ENCODE data around the gene MCM9. TPM values are rescaled to one million over a fixed set of nuclear protein-coding genes. Genes with fewer than 3 reads are reported as not detected.
A peak's percentile ranks its signal among the peaks of the same experiment; 100 is the strongest.

The MCM9 gene
- polyA plus RNA-seq (ENCODE audit: low read depth in 6 of 6), result 10 to 100 TPM; 15.2 to 39.9 (median 22.3) TPM

GRCh38 chr6:118934461-118935330, at the start of gene MCM9:
Gene MCM9, minus strand, starts transcription at chr6:118935159. Its CDS starts 3,436 bp downstream, at chr6:118931723.
- Mint-ChIP-seq H3K27me3 (no peaks in the 10 kb centered on the region), H3K4me3 (peak within 1 kb of the TSS; percentile 88 to 95 (median 90)), H3K4me1 (peaks cover 14 to 37% (median 34%) of the 10 kb centered on the region in 3 donors), H3K9me3 (peaks cover 0 to 4% (median 0%) of the 10 kb centered on the region in 7 donors), H3K36me3 (peaks cover 0 to 8% of the 10 kb centered on the region in 2 donors), H3K27ac (peak within 1 kb of the TSS; percentile 59 to 96 (median 90))
- ATAC-seq (ENCODE audit: low read depth in 2 of 2), result peak; percentile 88 to 90
- DNase-seq, result peak; percentile 89

GRCh38 chr6:118984342-118984741, 49.4 kb upstream of the MCM9 start:
- no peak for ATAC-seq (ENCODE audit: low read depth in 2 of 2)
- no peak for DNase-seq
- Mint-ChIP-seq H3K9me3 (no peaks in the 10 kb centered on the region), H3K27me3 (no peaks in the 10 kb centered on the region), H3K4me3 (no peak overlapping the region), H3K27ac (no peak overlapping the region), H3K4me1 (no peaks in the 10 kb centered on the region), H3K36me3 (no peaks in the 10 kb centered on the region)

DNA sequence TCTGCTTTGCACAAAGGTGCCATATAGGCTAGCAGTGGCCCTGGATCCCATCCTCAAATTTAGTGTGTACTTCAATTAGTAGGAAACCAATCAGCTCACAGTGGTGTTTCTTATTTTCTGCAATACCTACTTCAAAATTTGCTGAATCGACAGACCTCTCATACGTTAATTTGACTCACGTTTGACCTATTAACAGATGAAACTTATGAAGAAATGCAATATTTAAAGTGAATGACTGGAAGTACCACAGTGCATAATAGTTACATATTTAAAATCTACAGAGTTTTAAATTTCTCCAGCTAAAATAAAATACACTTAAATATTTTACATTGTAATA, 47.6 kb upstream of the MCM9 start:
- no peak for ATAC-seq (ENCODE audit: low read depth in 2 of 2)
- Mint-ChIP-seq H3K9me3 (no peaks in the 10 kb centered on the region), H3K4me3 (no peak overlapping the region), H3K36me3 (no peaks in the 10 kb centered on the region), H3K4me1 (no peaks in the 10 kb centered on the region), H3K27me3 (no peaks in the 10 kb centered on the region), H3K27ac (no peak overlapping the region)
- DNase-seq, result no peak

DNA sequence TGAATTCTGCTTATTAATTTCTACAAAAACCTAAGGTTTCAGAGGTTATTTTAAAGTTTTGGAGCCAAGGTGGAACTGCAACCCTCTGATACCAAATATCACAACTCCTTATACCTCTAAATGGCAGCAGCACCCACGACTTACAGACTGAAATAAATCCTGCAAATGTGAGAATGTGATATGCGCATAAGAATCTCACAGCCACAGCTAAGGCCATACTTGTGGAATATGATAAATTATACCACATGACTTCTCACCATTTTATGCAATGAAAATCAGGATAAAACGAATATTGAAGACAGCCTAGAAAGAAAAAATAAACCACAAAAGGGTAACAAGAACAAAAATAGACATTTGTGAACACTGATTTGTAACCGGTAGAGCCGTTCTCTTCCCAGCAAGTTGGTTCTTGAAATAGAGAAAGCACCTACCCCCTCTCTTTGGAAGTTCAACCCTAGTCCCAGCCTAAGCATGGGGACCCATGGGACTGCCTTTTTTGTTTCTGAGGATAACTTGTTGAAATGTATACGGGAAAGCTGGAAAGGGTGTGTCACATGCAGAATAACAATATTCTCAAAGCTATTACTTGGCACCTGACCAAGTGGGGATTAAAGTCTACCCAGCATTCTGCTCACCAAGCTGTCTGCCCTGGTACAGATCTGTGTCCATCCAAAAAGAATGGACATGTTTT, 47.1 kb upstream of the MCM9 start:
- Mint-ChIP-seq H3K4me1 (no peaks in the 10 kb centered on the region), H3K27me3 (no peaks in the 10 kb centered on the region), H3K9me3 (no peaks in the 10 kb centered on the region), H3K36me3 (no peaks in the 10 kb centered on the region), H3K27ac (no peak overlapping the region), H3K4me3 (no peak overlapping the region)
- DNase-seq, result no peak
- ATAC-seq (ENCODE audit: low read depth in 2 of 2), result no peak

- no peak overlapping the region for H3K4me3 Mint-ChIP-seq
- no peaks in the 10 kb centered on the region for H3K36me3 Mint-ChIP-seq
- H3K27ac Mint-ChIP-seq, result no peak overlapping the region
- H3K27me3 Mint-ChIP-seq, result no peaks in the 10 kb centered on the region
- no peak for DNase-seq
- H3K9me3 Mint-ChIP-seq, result no peaks in the 10 kb centered on the region
- ATAC-seq (ENCODE audit: low read depth in 2 of 2), result no peak
- no peaks in the 10 kb centered on the region for H3K4me1 Mint-ChIP-seq
Observed at GRCh38 chr6:118980063-118980462, 45.1 kb upstream of the MCM9 start.

GRCh38 chr6:118974790-118975189, 39.8 kb upstream of the MCM9 start:
- Mint-ChIP-seq H3K36me3 (no peaks in the 10 kb centered on the region), H3K4me3 (no peak overlapping the region), H3K4me1 (no peaks in the 10 kb centered on the region), H3K27ac (no peak overlapping the region), H3K9me3 (no peaks in the 10 kb centered on the region), H3K27me3 (no peaks in the 10 kb centered on the region)
- ATAC-seq (ENCODE audit: low read depth in 2 of 2) (no peak), DNase-seq (no peak)

DNA sequence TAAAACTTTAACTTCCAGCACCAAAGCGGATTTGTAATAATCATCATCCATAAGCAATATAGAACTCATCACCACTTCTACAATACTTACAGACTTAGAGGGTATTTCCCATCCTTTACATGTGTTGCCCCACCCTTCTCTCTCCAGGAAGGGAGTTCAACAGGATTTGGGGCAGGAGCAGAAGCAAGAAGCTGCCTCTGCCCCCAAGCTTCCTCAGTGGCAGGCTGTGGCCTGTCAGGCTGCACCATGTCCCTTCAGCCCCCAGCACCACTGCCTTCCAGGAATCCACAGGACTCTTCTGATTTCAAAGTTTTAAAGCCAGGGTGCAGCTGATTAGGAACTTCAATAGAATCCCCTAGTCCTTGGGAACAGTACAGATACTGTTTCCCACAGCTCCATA, 36.7 kb upstream of the MCM9 start:
- DNase-seq, result no peak

DNA sequence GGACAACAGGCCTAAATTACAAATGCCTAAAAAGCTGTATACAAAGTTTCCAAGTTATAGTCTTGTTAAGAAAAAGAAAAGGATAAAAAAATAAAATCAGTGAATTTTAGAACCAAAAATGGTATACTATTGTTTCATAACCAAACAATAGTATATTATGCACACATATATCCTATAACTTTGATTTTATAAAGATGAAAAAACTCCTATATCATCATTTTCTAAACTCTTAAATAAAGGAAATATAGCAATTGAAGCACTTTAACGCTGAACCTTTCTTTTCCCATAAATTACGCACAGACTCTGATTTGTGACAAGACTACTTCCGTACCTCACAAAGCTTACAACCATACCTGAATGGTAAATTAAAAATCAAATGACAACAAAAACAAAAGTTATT, 35.9 kb upstream of the MCM9 start:
- no peak for ATAC-seq (ENCODE audit: low read depth in 2 of 2)
- H3K4me1 Mint-ChIP-seq, result no peaks in the 10 kb centered on the region
- H3K27ac Mint-ChIP-seq, result no peak overlapping the region
- H3K27me3 Mint-ChIP-seq, result no peaks in the 10 kb centered on the region
- no peaks in the 10 kb centered on the region for H3K36me3 Mint-ChIP-seq
- H3K9me3 Mint-ChIP-seq, result peaks cover 0 to 2% (median 0%) of the 10 kb centered on the region in 7 donors
- H3K4me3 Mint-ChIP-seq, result no peak overlapping the region
- DNase-seq, result no peak

More for the DNA sequence above, 36.7 kb upstream of the MCM9 start:
- no peak for ATAC-seq (ENCODE audit: low read depth in 2 of 2)
- H3K9me3 Mint-ChIP-seq, result peaks cover 0 to 2% (median 0%) of the 10 kb centered on the region in 7 donors
- no peaks in the 10 kb centered on the region for H3K36me3 Mint-ChIP-seq
- H3K27ac Mint-ChIP-seq, result no peak overlapping the region
- H3K4me1 Mint-ChIP-seq, result no peaks in the 10 kb centered on the region
- no peaks in the 10 kb centered on the region for H3K27me3 Mint-ChIP-seq
- H3K4me3 Mint-ChIP-seq, result no peak overlapping the region

DNA sequence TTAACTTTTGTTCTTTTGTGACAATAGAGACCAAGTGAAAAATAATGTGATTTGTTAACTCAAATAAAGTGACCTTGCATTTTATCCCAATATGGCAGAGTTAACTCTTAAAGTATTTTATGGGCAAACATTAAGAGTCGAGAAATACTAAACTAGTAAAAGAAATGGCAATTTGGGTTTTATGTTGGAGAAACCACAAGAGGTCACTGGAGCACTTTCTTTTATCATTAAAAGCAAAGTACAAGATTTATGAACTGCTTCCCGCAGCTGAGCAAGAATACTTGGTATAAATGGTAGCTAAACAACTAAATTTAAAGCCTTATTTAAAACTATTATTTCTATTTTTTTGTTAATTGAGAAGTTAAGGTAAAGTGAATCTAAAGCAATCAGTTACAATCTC, 33.5 kb upstream of the MCM9 start:
- Mint-ChIP-seq H3K4me1 (no peaks in the 10 kb centered on the region), H3K36me3 (no peaks in the 10 kb centered on the region), H3K27ac (no peak overlapping the region), H3K9me3 (peaks cover 0 to 2% (median 0%) of the 10 kb centered on the region in 7 donors), H3K4me3 (no peak overlapping the region), H3K27me3 (no peaks in the 10 kb centered on the region)
- no peak for ATAC-seq (ENCODE audit: low read depth in 2 of 2)
- DNase-seq, result no peak

GRCh38 chr6:118967239-118967638, 32.3 kb upstream of the MCM9 start:
- peaks cover 0 to 2% (median 0%) of the 10 kb centered on the region in 7 donors for H3K9me3 Mint-ChIP-seq
- no peak overlapping the region for H3K27ac Mint-ChIP-seq
- no peaks in the 10 kb centered on the region for H3K27me3 Mint-ChIP-seq
- H3K36me3 Mint-ChIP-seq, result no peaks in the 10 kb centered on the region
- no peak overlapping the region for H3K4me3 Mint-ChIP-seq
- ATAC-seq (ENCODE audit: low read depth in 2 of 2) (no peak), DNase-seq (no peak)
- H3K4me1 Mint-ChIP-seq, result no peaks in the 10 kb centered on the region

GRCh38 chr6:118965843-118966370, 30.9 kb upstream of the MCM9 start:
- Mint-ChIP-seq H3K36me3 (no peaks in the 10 kb centered on the region), H3K4me1 (no peaks in the 10 kb centered on the region), H3K27me3 (no peaks in the 10 kb centered on the region), H3K27ac (no peak overlapping the region), H3K4me3 (peak overlapping the region in 1 of 8 donors; percentile 2), H3K9me3 (peaks cover 0 to 2% (median 0%) of the 10 kb centered on the region in 7 donors)
- DNase-seq (no peak), ATAC-seq (ENCODE audit: low read depth in 2 of 2) (no peak)

GRCh38 chr6:118965371-118965770, 30.4 kb upstream of the MCM9 start:
- no peak for DNase-seq
- H3K9me3 Mint-ChIP-seq, result peaks cover 0 to 2% (median 0%) of the 10 kb centered on the region in 7 donors
- no peak overlapping the region for H3K4me3 Mint-ChIP-seq
- no peak overlapping the region for H3K27ac Mint-ChIP-seq
- no peak for ATAC-seq (ENCODE audit: low read depth in 2 of 2)
- H3K4me1 Mint-ChIP-seq, result no peaks in the 10 kb centered on the region
- no peaks in the 10 kb centered on the region for H3K36me3 Mint-ChIP-seq
- H3K27me3 Mint-ChIP-seq, result no peaks in the 10 kb centered on the region

- Mint-ChIP-seq H3K27ac (no peak overlapping the region), H3K27me3 (no peaks in the 10 kb centered on the region), H3K4me3 (no peak overlapping the region), H3K36me3 (no peaks in the 10 kb centered on the region), H3K4me1 (peaks cover 0 to 6% (median 0%) of the 10 kb centered on the region in 3 donors), H3K9me3 (no peaks in the 10 kb centered on the region)
- ATAC-seq (ENCODE audit: low read depth in 2 of 2) (no peak), DNase-seq (no peak)
Observed at GRCh38 chr6:118963003-118963402, 28.0 kb upstream of the MCM9 start.

GRCh38 chr6:118959903-118960302, 24.9 kb upstream of the MCM9 start:
- Mint-ChIP-seq H3K27ac (no peak overlapping the region), H3K9me3 (no peaks in the 10 kb centered on the region), H3K36me3 (no peaks in the 10 kb centered on the region), H3K4me3 (no peak overlapping the region), H3K27me3 (no peaks in the 10 kb centered on the region), H3K4me1 (peaks cover 0 to 6% (median 0%) of the 10 kb centered on the region in 3 donors)
- ATAC-seq (ENCODE audit: low read depth in 2 of 2), result no peak
- DNase-seq, result no peak

All from naive B cell (primary cell).